ENCODE results near the gene KLF16.
A peak's percentile ranks its signal among the peaks of the same experiment; 100 is the strongest.

KLF16 gene

DNA sequence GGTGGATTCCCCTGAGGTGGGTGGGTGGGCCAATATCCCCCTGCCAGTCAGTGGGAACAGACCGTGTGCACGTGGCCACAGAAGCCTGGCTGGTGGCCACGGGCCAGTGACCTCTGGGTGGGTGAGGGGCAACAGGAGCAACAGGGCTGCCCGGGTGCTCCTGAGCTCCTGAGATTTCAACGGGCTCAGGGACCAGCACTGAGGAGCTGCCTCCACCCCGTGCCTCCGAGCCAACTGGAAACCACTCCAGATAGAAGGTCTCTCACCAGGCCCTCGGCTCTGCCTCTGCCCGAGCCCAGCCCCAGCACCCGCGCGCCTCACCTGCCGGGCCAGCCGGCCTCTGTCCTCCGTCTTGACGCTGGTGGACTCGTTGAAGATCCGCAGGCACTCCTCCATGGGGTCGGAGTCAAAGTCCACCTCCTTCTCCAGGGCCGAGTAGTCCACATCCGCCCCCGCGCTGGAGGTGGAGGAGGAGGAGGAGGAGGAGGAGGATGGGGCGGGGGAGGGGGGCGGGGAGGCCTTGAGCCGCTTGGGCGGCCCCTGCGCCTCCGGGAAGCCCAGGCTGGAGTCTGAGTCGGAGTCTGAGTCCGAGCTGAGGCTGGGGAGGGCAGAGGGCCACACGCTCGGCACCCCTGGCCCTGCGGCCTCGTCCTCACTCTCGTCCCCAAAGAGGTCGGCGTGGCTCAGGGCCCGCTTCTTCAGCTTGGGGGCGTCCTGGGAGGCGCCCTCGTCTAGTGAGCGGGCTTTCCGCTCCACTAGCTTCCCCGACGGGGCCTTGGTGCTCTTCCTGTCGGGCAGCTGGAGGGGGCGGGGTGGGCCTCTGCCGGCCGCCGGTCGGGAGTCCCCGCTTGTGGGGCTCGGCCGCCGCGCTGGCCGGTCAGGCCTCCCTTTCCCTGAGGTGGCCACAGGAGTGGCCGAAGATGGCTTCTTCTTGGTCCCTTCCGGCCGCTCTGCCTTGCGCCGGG is 36.5 kb downstream of the KLF16 start:
- DNase-seq (ENCODE audit: low spot score) = peak; percentile 49
- no peak for TF ChIP-seq CTCF (IDR thresholded peaks at IDR 0.05; ENCODE audit: extremely low read depth, insufficient read depth, missing control alignments)
- in situ Hi-C loops (cut with MboI; ENCODE audit: low pct_unique_long_range_greater_than_20kb, low sequenced_read_pairs, unreplicated experiment) = no loop called here

DNA sequence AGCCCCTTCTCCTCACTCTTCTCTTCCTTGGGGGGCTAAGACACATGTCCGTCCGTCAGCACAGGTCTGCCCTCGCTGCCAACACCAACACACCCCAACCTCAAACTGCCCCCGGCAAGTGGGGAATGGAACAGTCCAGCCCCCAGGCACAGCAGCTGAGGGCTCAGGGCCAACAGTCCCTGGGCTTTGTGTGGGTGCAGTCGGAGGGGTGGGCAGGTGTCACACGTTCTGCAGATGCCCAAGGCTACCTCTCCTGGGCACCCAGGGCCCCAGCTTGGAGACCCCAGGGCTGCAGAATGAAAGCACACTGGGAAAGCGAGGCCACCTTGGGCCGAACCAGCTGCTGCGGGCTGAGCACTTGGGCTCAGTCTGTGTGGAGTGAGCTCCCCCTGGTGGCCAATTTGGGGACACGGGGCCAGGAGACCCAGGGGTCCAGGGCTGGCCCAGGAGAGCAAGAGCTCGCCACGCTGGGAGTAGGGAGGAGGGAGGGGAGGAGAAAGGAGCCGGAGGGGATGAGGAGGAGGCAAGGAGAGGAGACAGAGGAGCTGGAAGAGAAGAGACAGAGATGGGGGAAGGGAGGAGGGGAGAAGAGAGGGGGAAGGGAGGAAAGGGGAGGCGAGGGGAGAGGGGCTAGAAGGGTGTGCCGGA is 37.3 kb downstream of the KLF16 start:
- peak; percentile 96 for DNase-seq (ENCODE audit: low spot score)
- in situ Hi-C loops (cut with MboI; ENCODE audit: low pct_unique_long_range_greater_than_20kb, low sequenced_read_pairs, unreplicated experiment) = no loop called here
- peak; percentile 96 for TF ChIP-seq CTCF (IDR thresholded peaks at IDR 0.05; ENCODE audit: extremely low read depth, insufficient read depth, missing control alignments)

DNA sequence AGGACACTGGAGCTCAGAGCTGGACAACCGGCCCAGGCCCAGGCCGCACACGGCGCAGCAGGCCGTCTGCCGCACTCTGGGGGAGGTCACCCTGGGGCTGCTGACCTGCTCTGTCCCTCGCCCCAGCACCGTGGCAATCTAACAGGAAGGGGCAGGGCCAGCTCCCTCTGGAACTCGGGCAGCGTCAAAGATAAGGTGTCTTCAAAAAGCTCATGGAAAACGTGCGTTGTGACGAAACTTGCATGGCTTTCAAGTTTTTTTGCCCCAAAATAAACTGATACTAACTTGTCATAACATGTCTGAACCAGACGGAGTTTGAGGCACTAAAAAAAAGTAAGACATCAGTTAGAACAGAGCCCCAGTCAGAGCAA is 39.1 kb downstream of the KLF16 start:
- no peak for DNase-seq (ENCODE audit: low spot score)
- no peak for TF ChIP-seq CTCF (IDR thresholded peaks at IDR 0.05; ENCODE audit: extremely low read depth, insufficient read depth, missing control alignments)
- in situ Hi-C loops (cut with MboI; ENCODE audit: low pct_unique_long_range_greater_than_20kb, low sequenced_read_pairs, unreplicated experiment) = no loop called here

GRCh38 chr19:1823539-1824251 is 39.7 kb downstream of the KLF16 start:
- in situ Hi-C loops (cut with MboI; ENCODE audit: low pct_unique_long_range_greater_than_20kb, low sequenced_read_pairs, unreplicated experiment) = no loop called here
- DNase-seq (ENCODE audit: low spot score) = no peak
- no peak for TF ChIP-seq CTCF (IDR thresholded peaks at IDR 0.05; ENCODE audit: extremely low read depth, insufficient read depth, missing control alignments)

GRCh38 chr19:1823020-1823419 is 40.4 kb downstream of the KLF16 start:
- in situ Hi-C loops (cut with MboI; ENCODE audit: low pct_unique_long_range_greater_than_20kb, low sequenced_read_pairs, unreplicated experiment) = no loop called here
- no peak for DNase-seq (ENCODE audit: low spot score)
- TF ChIP-seq CTCF (IDR thresholded peaks at IDR 0.05; ENCODE audit: extremely low read depth, insufficient read depth, missing control alignments) = no peak

- no peak for TF ChIP-seq CTCF (IDR thresholded peaks at IDR 0.05; ENCODE audit: extremely low read depth, insufficient read depth, missing control alignments)
- no peak for DNase-seq (ENCODE audit: low spot score)
- in situ Hi-C loops (cut with MboI; ENCODE audit: low pct_unique_long_range_greater_than_20kb, low sequenced_read_pairs, unreplicated experiment) = no loop called here
Measured at GRCh38 chr19:1822210-1822609, 41.2 kb downstream of the KLF16 start.

Data from GM13977 (cell line).